ENCODE data around the gene AGPS.

GRCh38 chr2:177448031-177448430 is 55.5 kb downstream of the AGPS start:
- TF ChIP-seq GATA2 (IDR thresholded peaks at IDR 0.05; ENCODE audit: low read depth, low read length) (no peak), GATA3 (IDR thresholded peaks at IDR 0.05; ENCODE audit: low read depth, low read length) (no peak)

Measured in SH-SY5Y (cell line).